Measurements from ENCODE around the gene ZIC1. TPM values are rescaled to one million over a fixed set of nuclear protein-coding genes. Genes with fewer than 3 reads are reported as not detected.

ZIC1 gene
- polyA plus RNA-seq, 1 donor (not counting 4 experiments of a cell fraction or from before 2014, with no cell fraction given): not detected

- no peak for FAIRE-seq
- Histone ChIP-seq H3K4me1 (ENCODE audit: control insufficient read depth, extremely low read depth, insufficient read depth, low read length) (no peaks in the 10 kb centered on the region), H3K36me3 (ENCODE audit: control insufficient read depth in 2 of 2, extremely low read depth in 1 of 2, insufficient read depth in 2 of 2, low read length in 2 of 2) (no peaks in the 10 kb centered on the region), H2AFZ (ENCODE audit: control insufficient read depth, low read length) (no peak overlapping the region), H3K27me3 (ENCODE audit: control insufficient read depth, extremely low read depth, insufficient read depth, low read length) (no peaks in the 10 kb centered on the region), H4K20me1 (ENCODE audit: control insufficient read depth, extremely low read depth, insufficient read depth, low read length) (no peaks in the 10 kb centered on the region), H3K4me3 (ENCODE audit: control insufficient read depth in 2 of 3, extremely low read depth in 1 of 3, insufficient read depth in 2 of 3, low read depth in 1 of 3, low read length in 3 of 3) (no peak overlapping the region), H3K27ac (ENCODE audit: control insufficient read depth, insufficient read depth, low read length) (no peak overlapping the region), H3K9me1 (ENCODE audit: control insufficient read depth, extremely low read depth, insufficient read depth, low read length) (no peaks in the 10 kb centered on the region), H3K4me2 (ENCODE audit: control insufficient read depth, extremely low read depth, insufficient read depth, low read depth, low read length) (no peak overlapping the region), H3K9ac (ENCODE audit: control insufficient read depth, extremely low read depth, insufficient read depth, low read length) (no peak overlapping the region), H3K9me3 (ENCODE audit: control insufficient read depth, low read depth, low read length) (no peaks in the 10 kb centered on the region), H3K79me2 (ENCODE audit: control insufficient read depth, insufficient read depth, low read length) (no peaks in the 10 kb centered on the region)
- TF ChIP-seq EZH2 (IDR thresholded peaks at IDR 0.05; ENCODE audit: low read length) (no peak), CTCF (optimal IDR thresholded peaks at IDR 0.05 in 1 of 3, IDR thresholded peaks at IDR 0.05 in 1 of 3, conservative IDR thresholded peaks at IDR 0.05 in 1 of 3; ENCODE audit: extremely low read depth in 1 of 3, insufficient read depth in 2 of 3, low read length in 3 of 3) (no peak)
- dilution Hi-C loops (cut with MboI; ENCODE audit: extremely low pct_ligation_motif_present, low sequenced_read_pairs): no loop called here
- DNase-seq (ENCODE audit: low read depth, low spot score): no peak
These were observed 38.1 kb downstream of the ZIC1 start for GRCh38 chr3:147447224-147447623.

GRCh38 chr3:147449669-147450068 lies 40.5 kb downstream of the ZIC1 start:
- Histone ChIP-seq H3K9me1 (ENCODE audit: control insufficient read depth, extremely low read depth, insufficient read depth, low read length) (no peaks in the 10 kb centered on the region), H3K4me1 (ENCODE audit: control insufficient read depth, extremely low read depth, insufficient read depth, low read length) (no peaks in the 10 kb centered on the region), H3K4me2 (ENCODE audit: control insufficient read depth, extremely low read depth, insufficient read depth, low read depth, low read length) (no peak overlapping the region), H3K79me2 (ENCODE audit: control insufficient read depth, insufficient read depth, low read length) (no peaks in the 10 kb centered on the region), H3K27me3 (ENCODE audit: control insufficient read depth, extremely low read depth, insufficient read depth, low read length) (no peaks in the 10 kb centered on the region), H3K9me3 (ENCODE audit: control insufficient read depth, low read depth, low read length) (no peaks in the 10 kb centered on the region), H3K27ac (ENCODE audit: control insufficient read depth, insufficient read depth, low read length) (no peak overlapping the region), H4K20me1 (ENCODE audit: control insufficient read depth, extremely low read depth, insufficient read depth, low read length) (no peaks in the 10 kb centered on the region), H2AFZ (ENCODE audit: control insufficient read depth, low read length) (no peak overlapping the region), H3K4me3 (ENCODE audit: control insufficient read depth in 2 of 3, extremely low read depth in 1 of 3, insufficient read depth in 2 of 3, low read depth in 1 of 3, low read length in 3 of 3) (no peak overlapping the region), H3K9ac (ENCODE audit: control insufficient read depth, extremely low read depth, insufficient read depth, low read length) (no peak overlapping the region), H3K36me3 (ENCODE audit: control insufficient read depth in 2 of 2, extremely low read depth in 1 of 2, insufficient read depth in 2 of 2, low read length in 2 of 2) (no peaks in the 10 kb centered on the region)
- no peak for TF ChIP-seq EZH2 (IDR thresholded peaks at IDR 0.05; ENCODE audit: low read length)
- no peak for TF ChIP-seq CTCF (optimal IDR thresholded peaks at IDR 0.05 in 1 of 3, IDR thresholded peaks at IDR 0.05 in 1 of 3, conservative IDR thresholded peaks at IDR 0.05 in 1 of 3; ENCODE audit: extremely low read depth in 1 of 3, insufficient read depth in 2 of 3, low read length in 3 of 3)
- FAIRE-seq (no peak), DNase-seq (ENCODE audit: low read depth, low spot score) (no peak)
- dilution Hi-C loops (cut with MboI; ENCODE audit: extremely low pct_ligation_motif_present, low sequenced_read_pairs): no loop called here

All from keratinocyte (primary cell).